HG03558 (cell line): ENCODE data around the gene ADARB2.

ENCODE experiments used
- ATAC-seq: cut with Tn5 transposase; IDR thresholded peaks from one replicate; pipeline ENCODE4 v1.9.1; 2021; ENCODE audit warnings: moderate number of reproducible peaks; ENCODE audit not compliant: unreplicated experiment; ENCODE audit errors: extremely low read depth

The ADARB2 gene

GRCh38 chr10:1575481-1576244 is 161.7 kb downstream of the ADARB2 start:
- ATAC-seq: no peak

GRCh38 chr10:1574719-1575118 is 162.6 kb downstream of the ADARB2 start:
- ATAC-seq: no peak

- ATAC-seq: no peak
Observed at GRCh38 chr10:1573981-1574380, 163.3 kb downstream of the ADARB2 start.

GRCh38 chr10:1573334-1573969 is 163.9 kb downstream of the ADARB2 start:
- no peak for ATAC-seq

- ATAC-seq: no peak
Observed at GRCh38 chr10:1572519-1573333, 164.6 kb downstream of the ADARB2 start.

- no peak for ATAC-seq
Observed at GRCh38 chr10:1571587-1572237, 165.6 kb downstream of the ADARB2 start.

- no peak for ATAC-seq
Observed at GRCh38 chr10:1570416-1571051, 166.8 kb downstream of the ADARB2 start.

GRCh38 chr10:1569208-1569607 is 168.1 kb downstream of the ADARB2 start:
- ATAC-seq: no peak

- no peak for ATAC-seq
Observed at GRCh38 chr10:1567742-1568495, 169.4 kb downstream of the ADARB2 start.

- no peak for ATAC-seq
Observed at GRCh38 chr10:1567152-1567551, 170.2 kb downstream of the ADARB2 start.

- no peak for ATAC-seq
Observed at GRCh38 chr10:1564791-1565190, 172.5 kb downstream of the ADARB2 start.

- ATAC-seq: no peak
Observed at GRCh38 chr10:1563028-1563427, 174.3 kb downstream of the ADARB2 start.

- ATAC-seq: no peak
Observed at GRCh38 chr10:1561731-1562337, 175.5 kb downstream of the ADARB2 start.

GRCh38 chr10:1560535-1561192 is 176.7 kb downstream of the ADARB2 start:
- no peak for ATAC-seq

GRCh38 chr10:1559761-1560160 is 177.6 kb downstream of the ADARB2 start:
- no peak for ATAC-seq

- ATAC-seq: no peak
Observed at GRCh38 chr10:1559311-1559710, 178.0 kb downstream of the ADARB2 start.

- ATAC-seq: no peak
Observed at GRCh38 chr10:1558906-1559305, 178.4 kb downstream of the ADARB2 start.

GRCh38 chr10:1557081-1557480 is 180.2 kb downstream of the ADARB2 start:
- ATAC-seq: no peak

- no peak for ATAC-seq
Observed at GRCh38 chr10:1556496-1556895, 180.8 kb downstream of the ADARB2 start.
